Stimulated activated memory B cell treated with anti-CD40 and anti-IgM and Interleukin-4, amounts not matched to agents 10 μg/mL and 1 μg/mL and 100 μg/mL, for 72 hours (primary cell): ENCODE results near the gene RMDN3.
A peak's percentile ranks its signal among the peaks of the same experiment; 100 is the strongest.

Experiments used
- ATAC-seq: fragments of 150-1000 bp; cut with Tn5 transposase; 2 replicates; pipeline ENCODE4 v1.10.0; 2021
- H3K27ac Mint-ChIP-seq: one replicate; pipeline ENCODE4 v1.8.0; 2022; ENCODE audit warnings: mild to moderate bottlenecking, mixed read lengths
- H3K27me3 Mint-ChIP-seq: one replicate; pipeline ENCODE4 v1.8.0; 2022; ENCODE audit warnings: mixed read lengths
- H3K36me3 Mint-ChIP-seq: one replicate; pipeline ENCODE4 v1.8.0; 2022; ENCODE audit warnings: mixed read lengths
- H3K4me1 Mint-ChIP-seq: one replicate; pipeline ENCODE4 v1.8.0; 2022; ENCODE audit warnings: mixed read lengths
- H3K4me3 Mint-ChIP-seq: one replicate; pipeline ENCODE4 v1.8.0; 2022; ENCODE audit warnings: mild to moderate bottlenecking, moderate library complexity, mixed read lengths
- H3K9me3 Mint-ChIP-seq: one replicate; pipeline ENCODE4 v1.8.0; 2022; ENCODE audit warnings: mixed read lengths

The RMDN3 gene

GRCh38 chr15:40743921-40744814, 10.9 kb downstream of the RMDN3 start:
- H3K27ac Mint-ChIP-seq, result no peak overlapping the region
- no peak for ATAC-seq

GRCh38 chr15:40743485-40743901, 11.6 kb downstream of the RMDN3 start:
- no peak for ATAC-seq
- H3K36me3 Mint-ChIP-seq, result peaks cover 22% of the 10 kb centered on the region
- no peaks in the 10 kb centered on the region for H3K27me3 Mint-ChIP-seq
- no peaks in the 10 kb centered on the region for H3K9me3 Mint-ChIP-seq
- no peak overlapping the region for H3K27ac Mint-ChIP-seq
- H3K4me3 Mint-ChIP-seq, result no peak overlapping the region
- no peaks in the 10 kb centered on the region for H3K4me1 Mint-ChIP-seq

More at GRCh38 chr15:40743921-40744814, 10.9 kb downstream of the RMDN3 start:
- H3K9me3 Mint-ChIP-seq, result no peaks in the 10 kb centered on the region
- no peak overlapping the region for H3K4me3 Mint-ChIP-seq
- H3K36me3 Mint-ChIP-seq, result peaks cover 17% of the 10 kb centered on the region
- H3K4me1 Mint-ChIP-seq, result no peaks in the 10 kb centered on the region
- H3K27me3 Mint-ChIP-seq, result no peaks in the 10 kb centered on the region

GRCh38 chr15:40739854-40740253, 15.2 kb downstream of the RMDN3 start:
- H3K27ac Mint-ChIP-seq, result no peak overlapping the region
- peaks cover 22% of the 10 kb centered on the region for H3K36me3 Mint-ChIP-seq
- no peak overlapping the region for H3K4me3 Mint-ChIP-seq
- H3K9me3 Mint-ChIP-seq, result no peaks in the 10 kb centered on the region
- no peaks in the 10 kb centered on the region for H3K27me3 Mint-ChIP-seq
- no peaks in the 10 kb centered on the region for H3K4me1 Mint-ChIP-seq
- no peak for ATAC-seq

- Mint-ChIP-seq H3K4me1 (no peaks in the 10 kb centered on the region), H3K27ac (no peak overlapping the region), H3K4me3 (no peak overlapping the region), H3K36me3 (peaks cover 22% of the 10 kb centered on the region), H3K9me3 (no peaks in the 10 kb centered on the region), H3K27me3 (no peaks in the 10 kb centered on the region)
- no peak for ATAC-seq
Observed at GRCh38 chr15:40739047-40739446, 16.0 kb downstream of the RMDN3 start.

- Mint-ChIP-seq H3K36me3 (peaks cover 16% of the 10 kb centered on the region), H3K27ac (no peak overlapping the region)
Observed at GRCh38 chr15:40737048-40737447, 18.0 kb downstream of the RMDN3 start.

GRCh38 chr15:40736575-40736974, 18.5 kb downstream of the RMDN3 start:
- ATAC-seq, result no peak
- no peaks in the 10 kb centered on the region for H3K9me3 Mint-ChIP-seq
- no peak overlapping the region for H3K27ac Mint-ChIP-seq
- H3K4me1 Mint-ChIP-seq, result no peaks in the 10 kb centered on the region
- peaks cover 16% of the 10 kb centered on the region for H3K36me3 Mint-ChIP-seq
- no peak overlapping the region for H3K4me3 Mint-ChIP-seq
- H3K27me3 Mint-ChIP-seq, result no peaks in the 10 kb centered on the region

More at GRCh38 chr15:40737048-40737447, 18.0 kb downstream of the RMDN3 start:
- H3K4me3 Mint-ChIP-seq, result no peak overlapping the region
- H3K9me3 Mint-ChIP-seq, result no peaks in the 10 kb centered on the region
- no peak for ATAC-seq
- H3K4me1 Mint-ChIP-seq, result no peaks in the 10 kb centered on the region
- H3K27me3 Mint-ChIP-seq, result no peaks in the 10 kb centered on the region

GRCh38 chr15:40731034-40731433, 24.0 kb downstream of the RMDN3 start:
- H3K4me3 Mint-ChIP-seq, result no peak overlapping the region
- H3K36me3 Mint-ChIP-seq, result peaks cover 28% of the 10 kb centered on the region
- ATAC-seq, result no peak
- no peaks in the 10 kb centered on the region for H3K9me3 Mint-ChIP-seq
- H3K27me3 Mint-ChIP-seq, result no peaks in the 10 kb centered on the region
- no peak overlapping the region for H3K27ac Mint-ChIP-seq
- no peaks in the 10 kb centered on the region for H3K4me1 Mint-ChIP-seq

GRCh38 chr15:40723919-40724318, 31.1 kb downstream of the RMDN3 start:
- Mint-ChIP-seq H3K4me3 (no peak overlapping the region), H3K36me3 (peaks cover 12% of the 10 kb centered on the region), H3K27ac (no peak overlapping the region), H3K4me1 (no peaks in the 10 kb centered on the region), H3K9me3 (no peaks in the 10 kb centered on the region), H3K27me3 (no peaks in the 10 kb centered on the region)
- ATAC-seq, result no peak

- no peak overlapping the region for H3K4me3 Mint-ChIP-seq
- peaks cover 6% of the 10 kb centered on the region for H3K36me3 Mint-ChIP-seq
- no peaks in the 10 kb centered on the region for H3K27me3 Mint-ChIP-seq
- H3K27ac Mint-ChIP-seq, result no peak overlapping the region
- H3K9me3 Mint-ChIP-seq, result no peaks in the 10 kb centered on the region
- no peak for ATAC-seq
- no peaks in the 10 kb centered on the region for H3K4me1 Mint-ChIP-seq
Observed at GRCh38 chr15:40722934-40723333, 32.1 kb downstream of the RMDN3 start.

GRCh38 chr15:40722354-40722753, 32.7 kb downstream of the RMDN3 start:
- H3K9me3 Mint-ChIP-seq, result no peaks in the 10 kb centered on the region
- no peak overlapping the region for H3K4me3 Mint-ChIP-seq
- ATAC-seq, result no peak
- H3K4me1 Mint-ChIP-seq, result no peaks in the 10 kb centered on the region
- H3K27ac Mint-ChIP-seq, result no peak overlapping the region
- peaks cover 6% of the 10 kb centered on the region for H3K36me3 Mint-ChIP-seq
- H3K27me3 Mint-ChIP-seq, result no peaks in the 10 kb centered on the region

- Mint-ChIP-seq H3K27me3 (no peaks in the 10 kb centered on the region), H3K4me1 (no peaks in the 10 kb centered on the region), H3K9me3 (no peaks in the 10 kb centered on the region), H3K36me3 (peaks cover 6% of the 10 kb centered on the region), H3K27ac (no peak overlapping the region), H3K4me3 (no peak overlapping the region)
- no peak for ATAC-seq
Observed at GRCh38 chr15:40721701-40722100, 33.4 kb downstream of the RMDN3 start.

- no peak for ATAC-seq
- Mint-ChIP-seq H3K36me3 (no peaks in the 10 kb centered on the region), H3K9me3 (no peaks in the 10 kb centered on the region), H3K27ac (no peak overlapping the region), H3K4me1 (no peaks in the 10 kb centered on the region), H3K27me3 (no peaks in the 10 kb centered on the region), H3K4me3 (no peak overlapping the region)
Observed at GRCh38 chr15:40716165-40716564, 38.9 kb downstream of the RMDN3 start.

GRCh38 chr15:40714144-40714543, 40.9 kb downstream of the RMDN3 start:
- Mint-ChIP-seq H3K9me3 (no peaks in the 10 kb centered on the region), H3K4me3 (no peak overlapping the region), H3K27me3 (no peaks in the 10 kb centered on the region), H3K4me1 (no peaks in the 10 kb centered on the region), H3K27ac (no peak overlapping the region), H3K36me3 (peaks cover 7% of the 10 kb centered on the region)
- ATAC-seq, result no peak

- Mint-ChIP-seq H3K4me1 (no peaks in the 10 kb centered on the region), H3K27me3 (no peaks in the 10 kb centered on the region), H3K9me3 (no peaks in the 10 kb centered on the region), H3K27ac (no peak overlapping the region), H3K36me3 (peaks cover 11% of the 10 kb centered on the region), H3K4me3 (no peak overlapping the region)
- ATAC-seq, result no peak
Observed at GRCh38 chr15:40706121-40706520, 48.9 kb downstream of the RMDN3 start.

GRCh38 chr15:40702077-40702476, 53.0 kb downstream of the RMDN3 start:
- Mint-ChIP-seq H3K4me1 (no peaks in the 10 kb centered on the region), H3K27me3 (no peaks in the 10 kb centered on the region), H3K36me3 (peaks cover 4% of the 10 kb centered on the region), H3K4me3 (no peak overlapping the region), H3K27ac (no peak overlapping the region), H3K9me3 (no peaks in the 10 kb centered on the region)
- no peak for ATAC-seq

GRCh38 chr15:40697916-40698315, 57.1 kb downstream of the RMDN3 start:
- H3K4me3 Mint-ChIP-seq, result no peak overlapping the region
- H3K36me3 Mint-ChIP-seq, result no peaks in the 10 kb centered on the region

More at GRCh38 chr15:40697916-40698315, 57.1 kb downstream of the RMDN3 start:
- Mint-ChIP-seq H3K9me3 (no peaks in the 10 kb centered on the region), H3K27me3 (no peaks in the 10 kb centered on the region), H3K4me1 (peaks cover 24% of the 10 kb centered on the region), H3K27ac (peak overlapping the region; percentile 13)
- no peak for ATAC-seq
